DOHH2 (cell line): ENCODE measurements around the gene ZRANB3.

Experiments
- H3F3A ChIP-seq: fragments of 200-600 bp; sonication (generic), shearing (Covaris generic); 2 replicates; pipeline ENCODE4 v1.6.0; 2016; ENCODE audit warnings: antibody characterized with exemption, mild to moderate bottlenecking; ENCODE audit not compliant: control insufficient read depth, insufficient read depth
- H3K27ac ChIP-seq: fragments of 200-600 bp; sonication (generic); 2 replicates; pipeline ENCODE4 v1.5.1; 2014; ENCODE audit warnings: low read depth, mild to moderate bottlenecking, low read length, moderate library complexity
- H3K27me3 ChIP-seq: fragments of 200-600 bp; sonication (generic); 2 replicates; pipeline ENCODE4 v1.6.1; 2014; ENCODE audit warnings: mild to moderate bottlenecking, low read length, mixed read lengths; ENCODE audit not compliant: control insufficient read depth
- H3K36me3 ChIP-seq: fragments of 200-600 bp; sonication (generic); 2 replicates; pipeline ENCODE4 v1.6.1; 2014; ENCODE audit warnings: mild to moderate bottlenecking, low read length, moderate library complexity, mixed read lengths; ENCODE audit not compliant: control insufficient read depth
- H3K4me1 ChIP-seq: fragments of 200-600 bp; sonication (generic); 2 replicates; pipeline ENCODE4 v1.6.1; 2014; ENCODE audit warnings: mild to moderate bottlenecking, low read length, mixed read lengths; ENCODE audit not compliant: control insufficient read depth
- H3K4me2 ChIP-seq: fragments of 200-600 bp; sonication (generic); 2 replicates; pipeline ENCODE4 v1.6.0; 2014; ENCODE audit warnings: mild to moderate bottlenecking, low read length, moderate library complexity
- H3K4me3 ChIP-seq: fragments of 200-600 bp; sonication (generic); 2 replicates; pipeline ENCODE4 v1.5.1; 2014; ENCODE audit warnings: mild to moderate bottlenecking, low read length, mixed read lengths
- H3K79me2 ChIP-seq: fragments of 200-600 bp; sonication (generic); 2 replicates; pipeline ENCODE4 v1.6.1; 2014; ENCODE audit warnings: mild to moderate bottlenecking, low read length, mixed read lengths; ENCODE audit not compliant: control insufficient read depth
- H3K9me2 ChIP-seq: fragments of 200-600 bp; sonication (generic); replicated peaks from 2 replicates; pipeline ENCODE4 v1.6.1; 2014; ENCODE audit warnings: mild to moderate bottlenecking, low read length, mixed read lengths; ENCODE audit not compliant: control insufficient read depth
- H3K9me3 ChIP-seq: fragments of 200-600 bp; sonication (generic); 2 replicates; pipeline ENCODE4 v1.6.1; 2014; ENCODE audit warnings: antibody characterized with exemption, low read length, mixed read lengths; ENCODE audit not compliant: control insufficient read depth, insufficient read depth
- H4K20me1 ChIP-seq: fragments of 200-600 bp; sonication (generic); 2 replicates; pipeline ENCODE4 v1.6.0; 2014; ENCODE audit warnings: low read depth, mild to moderate bottlenecking, antibody characterized with exemption, low read length, moderate library complexity; ENCODE audit not compliant: control insufficient read depth, insufficient read depth
- CTCF ChIP-seq: fragments of 200-600 bp; sonication (generic); IDR thresholded peaks from one replicate; pipeline ENCODE4 v1.5.1; 2014; ENCODE audit warnings: antibody characterized with exemption, mild to moderate bottlenecking, low read depth, low read length; ENCODE audit not compliant: poor library complexity, severe bottlenecking
- EZH2phosphoT487 ChIP-seq: fragments of 200-600 bp; sonication (generic); IDR thresholded peaks from 2 replicates; pipeline ENCODE4 v1.6.1; 2017; ENCODE audit warnings: borderline replicate concordance, mild to moderate bottlenecking, antibody characterized with exemption, low read length, moderate library complexity, mixed read lengths

The ZRANB3 gene

GRCh38 chr2:135555311-135555710 lies 24.3 kb upstream of the ZRANB3 start:
- H3K9me3 ChIP-seq: no peaks in the 10 kb centered on the region
- no peak for TF ChIP-seq CTCF
- TF ChIP-seq EZH2phosphoT487: no peak
- no peaks in the 10 kb centered on the region for H3K27me3 ChIP-seq
- H3K9me2 ChIP-seq: no peaks in the 10 kb centered on the region
- no peak overlapping the region for H3K4me2 ChIP-seq
- H3K4me1 ChIP-seq: no peaks in the 10 kb centered on the region
- peaks cover 6% of the 10 kb centered on the region; the same call in 1 of the 2 replicates for H4K20me1 ChIP-seq
- H3K36me3 ChIP-seq: peaks cover 17% of the 10 kb centered on the region; the same call in 1 of the 2 replicates
- peaks cover 100% of the 10 kb centered on the region for H3K79me2 ChIP-seq
- no peak overlapping the region for H3K4me3 ChIP-seq
- no peak overlapping the region for H3K27ac ChIP-seq
- no peaks in the 10 kb centered on the region for H3F3A ChIP-seq

GRCh38 chr2:135552887-135553286 lies 21.9 kb upstream of the ZRANB3 start:
- H3K4me3 ChIP-seq: no peak overlapping the region
- peaks cover 6% of the 10 kb centered on the region; the same call in 1 of the 2 replicates for H4K20me1 ChIP-seq
- H3F3A ChIP-seq: no peaks in the 10 kb centered on the region
- H3K9me2 ChIP-seq: no peaks in the 10 kb centered on the region
- H3K4me1 ChIP-seq: no peaks in the 10 kb centered on the region
- H3K79me2 ChIP-seq: peaks cover 99% of the 10 kb centered on the region
- H3K27me3 ChIP-seq: no peaks in the 10 kb centered on the region
- peaks cover 17% of the 10 kb centered on the region; the same call in 1 of the 2 replicates for H3K36me3 ChIP-seq
- no peak for TF ChIP-seq EZH2phosphoT487
- TF ChIP-seq CTCF: no peak
- H3K9me3 ChIP-seq: no peaks in the 10 kb centered on the region
- no peak overlapping the region for H3K4me2 ChIP-seq
- no peak overlapping the region for H3K27ac ChIP-seq

GRCh38 chr2:135551356-135551755 lies 20.3 kb upstream of the ZRANB3 start:
- H3K27me3 ChIP-seq: no peaks in the 10 kb centered on the region
- H3K36me3 ChIP-seq: peaks cover 13% of the 10 kb centered on the region; the same call in 1 of the 2 replicates
- H3K27ac ChIP-seq: no peak overlapping the region
- H3F3A ChIP-seq: no peaks in the 10 kb centered on the region
- H3K4me1 ChIP-seq: no peaks in the 10 kb centered on the region
- H3K4me3 ChIP-seq: no peak overlapping the region
- H4K20me1 ChIP-seq: 0 out of 2 replicates have a peak, but pooled peaks cover 3% of the 10 kb centered on the region
- H3K4me2 ChIP-seq: no peak overlapping the region
- H3K9me3 ChIP-seq: no peaks in the 10 kb centered on the region
- no peak for TF ChIP-seq CTCF
- no peak for TF ChIP-seq EZH2phosphoT487
- no peaks in the 10 kb centered on the region for H3K9me2 ChIP-seq
- H3K79me2 ChIP-seq: peaks cover 97% of the 10 kb centered on the region

GRCh38 chr2:135547311-135547710 lies 16.3 kb upstream of the ZRANB3 start:
- H3K27ac ChIP-seq: no peak overlapping the region
- H3K27me3 ChIP-seq: no peaks in the 10 kb centered on the region
- TF ChIP-seq EZH2phosphoT487 (no peak), CTCF (no peak)
- no peak overlapping the region for H3K4me2 ChIP-seq
- no peaks in the 10 kb centered on the region for H3F3A ChIP-seq
- no peaks in the 10 kb centered on the region for H3K9me2 ChIP-seq
- peaks cover 96% of the 10 kb centered on the region for H3K79me2 ChIP-seq
- H3K9me3 ChIP-seq: no peaks in the 10 kb centered on the region
- H3K4me1 ChIP-seq: no peaks in the 10 kb centered on the region
- H3K36me3 ChIP-seq: peaks cover 7% of the 10 kb centered on the region
- no peaks in the 10 kb centered on the region for H4K20me1 ChIP-seq
- no peak overlapping the region for H3K4me3 ChIP-seq
